CD14-positive monocyte (primary cell): Measurements from ENCODE around the gene TUBA4A. TPM values are rescaled to one million over a fixed set of nuclear protein-coding genes. Genes with fewer than 3 reads are reported as not detected.

Experiments used
- DNase-seq, 3 donors: peaks; one replicate each; pipeline ENCODE4 v3.0.0-alpha.2; 2011 to 2022
- H2AFZ ChIP-seq: 2 replicates; pipeline ENCODE4 v1.6.0; 2012; ENCODE audit warnings: mild to moderate bottlenecking, low read depth, low read length, inconsistent platforms; ENCODE audit not compliant: insufficient read depth, poor library complexity, severe bottlenecking
- H3K27ac ChIP-seq, 2 donors: 1 replicate in 1 of 2; 2 replicates in 1 of 2; pipeline ENCODE4 v1.5.1; 2012 to 2013; ENCODE audit warnings: low read length in 2 of 2, control low read depth in 1 of 2, inconsistent platforms in 1 of 2, low read depth in 1 of 2, mild to moderate bottlenecking in 1 of 2
- H3K27me3 ChIP-seq, 2 donors: one replicate each; pipeline versions ENCODE4 v1.6.0 to v1.6.1; 2011 to 2013; ENCODE audit warnings: low read length in 2 of 2; ENCODE audit not compliant: control insufficient read depth in 2 of 2, insufficient read depth in 2 of 2
- H3K36me3 ChIP-seq, 2 donors: replicated peaks in 1 of 2; 1 replicate in 1 of 2; 2 replicates in 1 of 2; pipeline versions ENCODE4 v1.5.1 to v1.6.1; 2012 to 2013; ENCODE audit warnings: low read length in 2 of 2, control low read depth in 1 of 2, inconsistent platforms in 1 of 2, mild to moderate bottlenecking in 1 of 2; ENCODE audit not compliant: insufficient read depth in 2 of 2, control insufficient read depth in 1 of 2
- H3K4me1 ChIP-seq, 2 donors: 1 replicate in 1 of 2; 2 replicates in 1 of 2; pipeline versions ENCODE4 v1.5.1 to v1.6.1; 2012 to 2013; ENCODE audit warnings: low read length in 2 of 2, control low read depth in 1 of 2, inconsistent platforms in 1 of 2, mild to moderate bottlenecking in 1 of 2, moderate library complexity in 1 of 2; ENCODE audit not compliant: insufficient read depth in 2 of 2, control insufficient read depth in 1 of 2
- H3K4me2 ChIP-seq: replicated peaks from 2 replicates; pipeline ENCODE3; 2012; ENCODE audit warnings: low read length, moderate library complexity, mild to moderate bottlenecking; ENCODE audit not compliant: poor library complexity, severe bottlenecking; ENCODE audit errors: extremely low read depth
- H3K4me3 ChIP-seq, 3 experiments: fragments of 200-600 bp in 1 of 3; sonication (generic) in 1 of 3; replicated peaks in 1 of 3; 1 replicate in 2 of 3; 2 replicates in 1 of 3; pipeline ENCODE4 v1.5.1; 2011 to 2013; ENCODE audit warnings: low read length in 3 of 3, mild to moderate bottlenecking in 3 of 3, control low read depth in 2 of 3, low read depth in 2 of 3, inconsistent platforms in 1 of 3, moderate library complexity in 1 of 3
- H3K79me2 ChIP-seq: 2 replicates; pipeline ENCODE4 v1.6.0; 2012; ENCODE audit warnings: mild to moderate bottlenecking, control low read depth, inconsistent platforms, low read length, moderate library complexity; ENCODE audit not compliant: insufficient read depth
- H3K9ac ChIP-seq: 2 replicates; pipeline ENCODE4 v1.6.0; 2017; ENCODE audit warnings: low read length, mild to moderate bottlenecking; ENCODE audit not compliant: insufficient read depth, poor library complexity, severe bottlenecking
- H3K9me3 ChIP-seq, 2 donors: replicated peaks in 1 of 2; 1 replicate in 1 of 2; 2 replicates in 1 of 2; pipeline versions ENCODE4 v1.5.1 to v1.6.1; 2012 to 2013; ENCODE audit warnings: low read length in 2 of 2, control low read depth in 1 of 2; ENCODE audit not compliant: control insufficient read depth in 1 of 2, insufficient read depth in 1 of 2
- H4K20me1 ChIP-seq: 2 replicates; pipeline ENCODE4 v1.6.0; 2012; ENCODE audit warnings: mild to moderate bottlenecking, low read length, control low read depth, moderate library complexity; ENCODE audit not compliant: insufficient read depth
- H3K27ac Mint-ChIP-seq, 7 donors: one replicate each; pipeline ENCODE4 v1.8.0; 2020; ENCODE audit warnings: mild to moderate bottlenecking in 7 of 7, mixed read lengths in 7 of 7, moderate library complexity in 6 of 7, inconsistent platforms in 2 of 7
- H3K27me3 Mint-ChIP-seq, 3 donors: one replicate each; pipeline ENCODE4 v1.8.0; 2021 to 2022; ENCODE audit warnings: low read depth in 3 of 3, mild to moderate bottlenecking in 3 of 3, mixed read lengths in 3 of 3, moderate library complexity in 3 of 3, inconsistent platforms in 1 of 3
- H3K36me3 Mint-ChIP-seq, 2 donors: one replicate each; pipeline ENCODE4 v1.8.0; 2020; ENCODE audit warnings: mixed read lengths in 2 of 2, inconsistent platforms in 1 of 2, mild to moderate bottlenecking in 1 of 2
- H3K4me1 Mint-ChIP-seq: one replicate; pipeline ENCODE4 v1.8.0; 2020; ENCODE audit warnings: mild to moderate bottlenecking, mixed read lengths
- H3K4me3 Mint-ChIP-seq, 2 donors: one replicate each; pipeline ENCODE4 v1.8.0; 2020; ENCODE audit warnings: mild to moderate bottlenecking in 2 of 2, mixed read lengths in 2 of 2, moderate library complexity in 1 of 2
- H3K9me3 Mint-ChIP-seq, 7 donors: one replicate each; pipeline ENCODE4 v1.8.0; 2020 to 2022; ENCODE audit warnings: mixed read lengths in 7 of 7, mild to moderate bottlenecking in 6 of 7, moderate library complexity in 6 of 7, inconsistent platforms in 2 of 7
- WGBS: methylation state at CpG from one replicate; pipeline ENCODE4 v1.1.5; 2013; ENCODE audit warnings: missing lambda C conversion rate; ENCODE audit not compliant: insufficient coverage; 5-methylcytosine and 5-hydroxymethylcytosine counted together
- intact Hi-C, 2 donors: fragments of 100-400 bp; cut with micrococcal nuclease; formaldehyde crosslinking; loops; one replicate each; pipeline versions ENCODE4 v1.15.0 to v1.15.1; 2023
- polyA plus RNA-seq, 3 donors: library from polyadenylated mRNA; depleted of rRNA in 1 of 3; unstranded in 2 of 3; stranded (reverse) in 1 of 3; fragments of 300-500 nt in 2 of 3; fragments of >200 nt in 1 of 3; fragmentation: Illumina TruSeq in 2 of 3; gene quantifications; 1 replicate in 2 of 3; 2 replicates in 1 of 3; pipeline ENCODE4 v1.2.3, GENCODE V29; 2012 to 2021
- TF ChIP-seq, protein P1 (sequence below): fragments of 200-600 bp; IDR thresholded peaks from one replicate; pipeline ENCODE4 v1.8.0; 2022; ENCODE audit warnings: antibody characterized with exemption, mild to moderate bottlenecking

The TUBA4A gene
- polyA plus RNA-seq, 3 donors, result 72.7 to 452 (median 81.9) TPM

DNA sequence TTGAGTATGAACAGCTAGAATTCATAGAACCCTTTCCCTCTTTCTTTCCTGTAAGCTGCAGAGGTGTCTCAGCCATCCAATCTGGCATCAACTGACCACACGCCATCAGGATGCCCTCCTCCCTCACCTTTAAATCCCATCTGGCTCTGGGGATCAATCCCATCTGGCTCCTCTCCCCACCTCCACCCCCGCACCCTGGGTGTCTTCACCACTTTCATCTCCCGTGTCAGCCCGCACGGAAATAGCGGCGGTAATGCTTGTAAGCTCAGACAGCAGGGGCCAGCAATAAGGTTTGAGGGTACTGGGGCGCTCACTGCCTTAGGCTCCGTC is 1.2 kb downstream of the TUBA4A start:
- WGBS, result 4% methylated on average over 9 of the region's 9 CpGs
- Histone ChIP-seq H3K9ac (peak overlapping the region; percentile 84), H3K9me3 (no peaks in the 10 kb centered on the region), H3K36me3 (peaks cover 19 to 30% of the 10 kb centered on the region in 2 donors), H3K4me1 (peaks cover 61 to 73% of the 10 kb centered on the region in 2 donors), H3K79me2 (peaks cover 66% of the 10 kb centered on the region), H4K20me1 (peaks cover 30% of the 10 kb centered on the region), H3K4me3 (peak overlapping the region; percentile 88 to 96 (median 88)), H2AFZ (peak overlapping the region; percentile 27), H3K27ac (peak overlapping the region; percentile 80 to 90), H3K4me2 (peak overlapping the region; percentile 95), H3K27me3 (no peaks in the 10 kb centered on the region)
- DNase-seq, result no peak
- H3K4me1 Mint-ChIP-seq, result peaks cover 61% of the 10 kb centered on the region
- H3K9me3 Mint-ChIP-seq, result no peaks in the 10 kb centered on the region
- peaks cover 28 to 39% of the 10 kb centered on the region in 2 donors for H3K36me3 Mint-ChIP-seq
- H3K4me3 Mint-ChIP-seq, result peak overlapping the region; percentile 90 to 96
- peak overlapping the region; percentile 88 to 95 (median 90) for H3K27ac Mint-ChIP-seq
- H3K27me3 Mint-ChIP-seq, result peaks cover 0 to 3% (median 0%) of the 10 kb centered on the region in 3 donors
- TF ChIP-seq, protein P1, sequence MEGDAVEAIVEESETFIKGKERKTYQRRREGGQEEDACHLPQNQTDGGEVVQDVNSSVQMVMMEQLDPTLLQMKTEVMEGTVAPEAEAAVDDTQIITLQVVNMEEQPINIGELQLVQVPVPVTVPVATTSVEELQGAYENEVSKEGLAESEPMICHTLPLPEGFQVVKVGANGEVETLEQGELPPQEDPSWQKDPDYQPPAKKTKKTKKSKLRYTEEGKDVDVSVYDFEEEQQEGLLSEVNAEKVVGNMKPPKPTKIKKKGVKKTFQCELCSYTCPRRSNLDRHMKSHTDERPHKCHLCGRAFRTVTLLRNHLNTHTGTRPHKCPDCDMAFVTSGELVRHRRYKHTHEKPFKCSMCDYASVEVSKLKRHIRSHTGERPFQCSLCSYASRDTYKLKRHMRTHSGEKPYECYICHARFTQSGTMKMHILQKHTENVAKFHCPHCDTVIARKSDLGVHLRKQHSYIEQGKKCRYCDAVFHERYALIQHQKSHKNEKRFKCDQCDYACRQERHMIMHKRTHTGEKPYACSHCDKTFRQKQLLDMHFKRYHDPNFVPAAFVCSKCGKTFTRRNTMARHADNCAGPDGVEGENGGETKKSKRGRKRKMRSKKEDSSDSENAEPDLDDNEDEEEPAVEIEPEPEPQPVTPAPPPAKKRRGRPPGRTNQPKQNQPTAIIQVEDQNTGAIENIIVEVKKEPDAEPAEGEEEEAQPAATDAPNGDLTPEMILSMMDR, result no peak
- intact Hi-C loops, result loop anchor here (5.0 kb wide), 2 partner anchors 35 to 75 kb away; partner anchors contain the start of genes ABCB6 (in 2 of the 2), CNPPD1 (in 1 of the 2) and RETREG2 (in 1 of the 2)

- Histone ChIP-seq H3K4me3 (peak overlapping the region; percentile 88 to 96 (median 88)), H4K20me1 (peaks cover 30% of the 10 kb centered on the region), H3K27ac (peak overlapping the region; percentile 80 to 90), H3K9me3 (no peaks in the 10 kb centered on the region), H3K79me2 (peaks cover 71% of the 10 kb centered on the region), H3K4me1 (peaks cover 66 to 77% of the 10 kb centered on the region in 2 donors), H3K27me3 (no peaks in the 10 kb centered on the region), H3K9ac (peak overlapping the region; percentile 84), H3K36me3 (peaks cover 19 to 35% of the 10 kb centered on the region in 2 donors), H2AFZ (no peak overlapping the region), H3K4me2 (peak overlapping the region; percentile 95)
- H3K36me3 Mint-ChIP-seq, result peaks cover 28 to 43% of the 10 kb centered on the region in 2 donors
- TF ChIP-seq, protein P1, result no peak
- peaks cover 0 to 3% (median 0%) of the 10 kb centered on the region in 3 donors for H3K27me3 Mint-ChIP-seq
- no peaks in the 10 kb centered on the region for H3K9me3 Mint-ChIP-seq
- peak overlapping the region; percentile 90 to 96 for H3K4me3 Mint-ChIP-seq
- peaks cover 66% of the 10 kb centered on the region for H3K4me1 Mint-ChIP-seq
- no CpG with 5 or more reads among the region's 5 CpGs for WGBS
- intact Hi-C loops, result loop anchor here (5.0 kb wide), 2 partner anchors 35 to 75 kb away; partner anchors contain the start of genes ABCB6 (in 2 of the 2), CNPPD1 (in 1 of the 2) and RETREG2 (in 1 of the 2)
- peak in 1 of 3 donors; percentile 12 for DNase-seq
- peak overlapping the region; percentile 88 to 95 (median 93) for H3K27ac Mint-ChIP-seq
Measured at GRCh38 chr2:219252084-219252483, 1.6 kb downstream of the TUBA4A start.
